ENCODE results near the gene RAB5B. TPM values are rescaled to one million over a fixed set of nuclear protein-coding genes. Genes with fewer than 3 reads are reported as not detected.
"Not testable (repeated sequence)": the region's sequence is repeated elsewhere in the genome, so short reads cannot be mapped to it uniquely, and the experiment has no call there.

The RAB5B gene
- total RNA-seq, 1 donor from 2014 or later = 119 TPM

DNA sequence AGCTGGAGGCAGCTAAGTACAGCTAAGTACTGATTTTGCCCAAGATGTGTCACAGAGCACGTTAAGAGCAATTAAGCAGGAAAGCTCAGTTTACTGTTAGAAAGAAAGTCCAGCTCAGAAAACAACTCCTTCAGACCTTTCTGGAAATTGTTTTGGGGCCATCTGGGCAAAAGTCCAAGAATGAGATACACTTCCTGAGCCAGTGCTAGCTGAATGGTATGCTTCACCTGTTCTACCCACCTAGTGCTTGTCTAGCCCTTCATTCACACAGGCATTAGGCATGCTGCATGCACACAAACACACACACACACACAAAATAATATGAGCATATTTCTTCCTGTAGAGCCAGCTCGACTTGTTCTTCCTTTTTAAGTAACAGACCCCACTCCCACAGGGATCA, 40.3 kb downstream of the RAB5B start:
- peak; percentile 68 for DNase-seq (ENCODE audit: low read depth)

DNA sequence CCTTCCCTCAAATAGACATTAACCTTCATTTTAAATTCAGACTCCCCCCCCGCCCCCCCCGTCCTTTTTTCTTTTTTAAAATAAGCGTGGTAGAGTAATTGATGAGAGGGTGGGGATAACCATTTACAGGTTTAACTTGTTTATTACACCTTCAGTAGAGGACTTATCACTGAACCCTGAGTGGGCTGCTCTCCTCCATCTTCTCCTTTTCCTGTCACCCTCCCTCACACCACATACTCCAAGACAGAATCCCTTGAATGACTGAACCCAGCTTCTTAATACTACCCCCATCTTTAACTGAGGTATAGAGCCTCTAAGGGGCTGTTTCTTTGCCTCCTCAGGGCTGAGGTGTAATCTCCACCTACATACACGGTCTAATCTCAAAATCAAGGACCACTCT, 43.3 kb downstream of the RAB5B start:
- no peak for DNase-seq (ENCODE audit: low read depth)

DNA sequence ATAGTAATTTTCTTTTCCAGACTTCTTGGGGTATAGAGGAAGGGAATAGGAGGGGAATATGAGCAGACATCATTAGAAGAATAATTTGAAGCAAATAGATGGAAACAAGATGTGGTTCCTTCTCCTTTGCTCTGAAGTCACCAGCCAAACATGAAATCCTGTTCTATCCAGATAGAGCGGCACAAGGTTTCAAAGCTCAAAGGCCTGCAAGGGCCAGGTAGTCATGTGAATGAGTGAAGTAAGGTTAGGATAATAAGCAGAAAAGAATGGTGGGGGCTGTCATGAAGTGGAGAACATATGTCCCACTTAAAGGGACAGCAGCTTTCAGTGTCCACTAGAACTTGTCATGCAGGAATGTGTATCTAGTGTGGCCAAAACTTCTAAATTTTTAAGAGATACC, 44.5 kb downstream of the RAB5B start:
- DNase-seq (ENCODE audit: low read depth) = no peak

DNA sequence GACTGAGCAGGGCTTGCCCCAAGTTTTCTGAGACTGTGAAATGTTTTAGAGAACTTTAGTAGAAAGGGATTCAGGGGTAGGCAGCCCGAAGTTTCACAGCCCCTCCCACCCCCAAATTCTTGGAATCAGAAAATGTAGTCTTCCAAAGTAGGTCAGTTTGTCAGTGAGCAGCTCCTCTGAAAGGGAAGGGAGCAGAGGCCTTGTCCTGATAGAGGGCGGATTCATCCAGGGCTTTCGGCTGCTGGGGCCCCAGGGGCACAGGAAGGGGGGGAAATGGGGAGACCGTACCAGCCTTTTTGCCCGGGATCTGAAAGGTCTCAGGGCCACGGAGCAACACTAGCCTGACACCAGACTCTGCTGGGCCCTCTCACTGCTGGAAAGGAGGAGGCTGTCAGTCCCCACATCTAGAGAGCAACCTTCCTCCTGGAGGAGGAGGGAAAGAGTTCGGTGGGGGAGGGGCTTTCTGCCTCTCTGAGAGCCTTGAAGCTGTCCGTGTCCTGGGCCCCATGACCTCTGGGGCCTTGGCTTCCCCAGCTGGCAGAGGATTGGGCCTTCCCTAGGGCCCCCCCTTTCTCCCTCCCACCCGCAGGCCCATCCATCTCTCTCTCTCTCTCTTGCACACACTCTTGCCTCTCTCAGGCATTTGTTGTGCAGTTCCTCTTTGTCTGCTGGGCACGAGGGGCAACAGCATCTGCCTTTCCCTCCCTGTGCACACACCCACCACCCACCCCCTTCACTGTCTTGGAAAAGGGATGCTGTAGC, 46.7 kb downstream of the RAB5B start, which contains the start of gene IKZF4:
Gene IKZF4 (plus strand): TSS at position 621 of the 762 bp plus-strand sequence. CDS start 451 bp downstream, outside the sequence.
- DNase-seq (ENCODE audit: low read depth) = no peak

GRCh38 chr12:56021889-56022497, 48.1 kb downstream of the RAB5B start:
- no peak for DNase-seq (ENCODE audit: low read depth)

DNA sequence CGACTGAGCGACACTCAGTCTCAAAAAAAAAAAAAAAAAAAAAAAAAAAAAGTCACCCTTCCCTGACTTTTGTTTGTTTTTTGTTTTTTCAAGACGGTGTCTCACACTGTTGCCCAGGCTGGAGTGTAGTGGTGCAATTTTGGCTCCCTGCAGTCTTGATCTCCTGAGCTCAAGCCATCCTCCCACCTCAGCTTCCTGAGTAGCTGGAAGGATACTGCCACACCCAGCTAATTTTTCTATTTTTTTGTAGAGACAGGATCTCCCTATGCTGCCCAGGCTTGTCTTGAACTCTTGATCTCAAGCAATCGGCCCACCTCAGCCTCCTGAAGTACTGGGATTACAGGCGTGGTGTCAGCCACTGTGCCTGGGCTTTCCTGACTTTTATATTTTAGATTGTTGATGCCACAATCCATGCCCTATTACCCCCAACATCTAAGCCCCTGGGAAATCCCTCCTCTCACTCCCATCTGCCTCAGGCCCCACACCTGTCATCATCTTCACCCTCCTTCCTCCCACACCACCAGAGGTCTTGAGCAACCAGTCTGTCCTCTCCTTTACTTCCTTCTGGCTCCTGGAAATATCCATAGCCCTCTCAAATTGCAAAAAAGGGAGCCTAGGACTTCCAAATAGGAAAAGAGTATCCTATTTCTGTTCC, 54.8 kb downstream of the RAB5B start:
- DNase-seq (ENCODE audit: low read depth) = no peak

GRCh38 chr12:56029166-56029519, 55.3 kb downstream of the RAB5B start:
- DNase-seq (ENCODE audit: low read depth) = no peak

DNA sequence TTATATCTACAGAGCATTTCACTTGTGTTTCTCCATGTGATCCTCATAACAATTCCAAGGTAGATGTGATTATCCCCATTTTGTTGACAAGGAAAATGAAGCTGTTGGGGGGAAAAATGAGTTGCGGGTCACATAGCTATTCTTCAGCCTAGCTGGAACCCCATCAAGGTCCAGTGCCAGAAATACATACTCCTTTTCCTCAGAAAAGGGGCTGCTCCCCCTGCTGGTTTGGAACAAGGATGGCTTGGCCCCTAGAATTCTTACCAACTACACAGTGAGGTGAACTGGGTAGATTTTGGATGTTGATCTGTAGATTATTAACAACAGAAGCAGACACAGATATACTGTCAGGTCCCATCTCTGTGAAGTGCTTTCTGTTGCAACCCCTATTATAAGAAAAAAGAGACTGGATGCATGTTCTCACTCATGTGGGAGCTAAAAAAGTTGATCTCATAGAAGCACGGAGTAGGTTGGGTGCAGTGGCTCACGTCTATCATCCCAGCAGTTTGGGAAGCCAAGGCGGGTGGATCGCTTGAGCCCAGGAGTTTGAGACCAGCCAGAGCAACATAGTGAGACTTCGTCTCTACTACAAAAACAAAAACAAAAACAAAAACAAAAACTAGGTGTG, 55.9 kb downstream of the RAB5B start:
- peak; percentile 51 for DNase-seq (ENCODE audit: low read depth)

DNA sequence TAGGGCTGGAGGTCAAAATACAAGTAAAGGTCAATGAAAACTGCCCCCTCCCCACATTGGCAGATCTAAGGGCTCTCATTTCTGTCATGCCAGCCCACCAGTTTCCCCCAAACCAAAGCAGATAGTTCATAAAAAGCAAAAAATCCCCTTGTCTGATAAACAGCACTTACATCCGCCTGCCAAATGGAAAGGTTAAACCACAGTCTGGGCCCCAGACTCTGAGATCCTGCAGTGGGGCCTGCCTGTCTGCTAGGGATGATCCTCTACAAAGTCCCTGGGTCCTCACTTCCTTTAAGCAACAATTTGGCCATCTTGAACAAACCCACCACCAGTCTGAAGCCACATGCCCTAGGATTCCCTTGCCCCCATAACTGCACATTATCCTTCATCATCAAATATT, 58.1 kb downstream of the RAB5B start:
- DNase-seq (ENCODE audit: low read depth) = no peak

DNA sequence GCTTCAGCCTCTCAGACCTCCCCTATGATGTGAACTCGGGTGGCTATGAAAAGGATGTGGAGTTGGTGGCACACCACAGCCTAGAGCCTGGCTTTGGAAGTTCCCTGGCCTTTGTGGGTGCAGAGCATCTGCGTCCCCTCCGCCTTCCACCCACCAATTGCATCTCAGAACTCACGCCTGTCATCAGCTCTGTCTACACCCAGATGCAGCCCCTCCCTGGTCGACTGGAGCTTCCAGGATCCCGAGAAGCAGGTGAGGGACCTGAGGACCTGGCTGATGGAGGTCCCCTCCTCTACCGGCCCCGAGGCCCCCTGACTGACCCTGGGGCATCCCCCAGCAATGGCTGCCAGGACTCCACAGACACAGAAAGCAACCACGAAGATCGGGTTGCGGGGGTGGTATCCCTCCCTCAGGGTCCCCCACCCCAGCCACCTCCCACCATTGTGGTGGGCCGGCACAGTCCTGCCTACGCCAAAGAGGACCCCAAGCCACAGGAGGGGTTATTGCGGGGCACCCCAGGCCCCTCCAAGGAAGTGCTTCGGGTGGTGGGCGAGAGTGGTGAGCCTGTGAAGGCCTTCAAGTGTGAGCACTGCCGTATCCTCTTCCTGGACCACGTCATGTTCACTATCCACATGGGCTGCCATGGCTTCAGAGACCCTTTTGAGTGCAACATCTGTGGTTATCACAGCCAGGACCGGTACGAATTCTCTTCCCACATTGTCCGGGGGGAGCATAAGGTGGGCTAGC, 60.9 kb downstream of the RAB5B start:
- no peak for DNase-seq (ENCODE audit: low read depth)

GRCh38 chr12:56037161-56037560, 63.3 kb downstream of the RAB5B start:
- DNase-seq (ENCODE audit: low read depth) = no peak

DNA sequence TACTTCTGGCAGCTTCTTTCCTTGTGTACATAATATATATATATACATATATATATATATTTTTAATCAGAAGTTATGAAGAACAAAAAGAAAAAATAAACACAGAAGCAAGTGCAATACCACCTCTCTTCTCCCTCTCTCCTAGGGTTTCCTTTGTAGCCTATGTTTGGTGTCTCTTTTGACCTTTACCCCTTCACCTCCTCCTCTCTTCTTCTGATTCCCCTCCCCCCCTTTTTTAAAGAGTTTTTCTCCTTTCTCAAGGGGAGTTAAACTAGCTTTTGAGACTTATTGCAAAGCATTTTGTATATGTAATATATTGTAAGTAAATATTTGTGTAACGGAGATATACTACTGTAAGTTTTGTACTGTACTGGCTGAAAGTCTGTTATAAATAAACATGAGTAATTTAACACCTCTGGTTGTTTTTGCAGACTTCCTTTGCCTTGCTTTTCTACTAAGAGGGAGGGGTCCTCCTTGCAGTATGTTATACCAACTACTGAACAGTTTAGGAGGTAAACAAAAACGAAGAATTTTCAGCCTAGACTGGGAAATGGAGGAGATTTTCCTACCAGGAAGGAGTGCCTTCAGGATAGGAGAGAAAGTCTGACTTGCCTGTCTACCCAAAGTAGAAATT, 64.3 kb downstream of the RAB5B start:
- no peak for DNase-seq (ENCODE audit: low read depth)

DNA sequence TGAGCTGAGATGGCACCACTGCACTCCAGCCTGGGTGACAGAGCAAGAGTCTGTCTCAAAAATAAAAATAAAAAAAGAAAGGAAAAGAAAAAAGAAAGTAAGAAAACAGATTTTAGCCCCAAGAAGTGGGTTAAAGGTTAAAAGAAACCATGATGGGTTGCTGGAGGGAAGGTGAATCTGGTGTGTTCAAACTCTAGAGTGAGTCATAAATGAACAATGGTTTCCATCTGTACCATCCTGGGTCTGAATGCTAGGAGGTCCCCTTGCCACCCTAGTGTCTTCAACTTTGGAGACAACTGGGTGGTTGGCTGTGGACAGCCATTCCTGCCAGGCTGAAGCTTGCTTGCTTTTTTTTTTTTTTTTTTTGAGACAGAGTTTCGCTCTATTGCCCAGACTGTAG, 66.3 kb downstream of the RAB5B start:
- no peak for DNase-seq (ENCODE audit: low read depth)

GRCh38 chr12:56040963-56041551, 67.2 kb downstream of the RAB5B start:
- DNase-seq (ENCODE audit: low read depth) = no peak

DNA sequence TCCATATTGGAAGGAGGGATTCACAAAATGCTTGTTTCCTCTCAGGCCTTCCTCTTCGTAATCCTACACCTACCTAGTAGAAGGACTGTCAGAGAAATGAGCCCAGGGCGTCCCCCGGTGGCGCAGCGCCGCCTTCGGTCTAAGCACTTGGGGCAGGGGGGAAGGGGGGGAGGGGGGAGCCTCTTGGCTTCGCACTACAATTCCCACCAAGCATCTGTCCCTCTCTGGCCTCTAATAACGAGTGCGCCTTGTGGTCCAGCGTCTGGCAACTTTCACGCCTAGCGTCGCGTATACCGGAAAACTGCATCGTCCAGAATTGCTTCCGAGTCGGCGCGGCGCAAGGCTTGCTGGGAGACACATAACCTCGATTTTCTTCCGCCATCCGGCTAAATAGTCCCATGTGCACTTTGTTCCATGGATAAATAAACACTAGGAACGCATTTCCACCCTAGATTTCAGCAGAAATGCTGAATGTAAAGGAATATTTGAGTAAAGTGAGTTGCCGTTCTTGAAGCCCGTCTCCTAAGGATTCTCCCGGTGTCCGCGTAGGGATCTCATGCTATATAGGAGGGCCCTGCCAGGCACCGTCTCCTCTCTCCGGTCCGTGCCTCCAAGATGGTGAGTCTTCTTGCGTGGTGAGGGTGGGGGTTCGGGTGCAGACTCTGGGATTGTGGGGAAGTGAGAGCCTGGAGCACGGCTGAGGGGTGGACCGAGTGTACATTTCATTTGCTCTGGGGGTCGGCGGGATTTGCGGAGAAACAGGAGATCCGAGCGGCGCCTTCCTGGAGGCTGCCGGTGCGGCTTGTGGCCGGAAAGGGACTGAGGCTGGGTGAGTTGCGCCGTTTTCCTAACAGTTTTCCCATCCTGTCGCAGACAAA, 67.9 kb downstream of the RAB5B start, which contains the start of gene RPS26:
Gene RPS26 (plus strand): TSS at position 367 of the 878 bp plus-strand sequence. CDS start 249 bp downstream, at position 616.
- DNase-seq (ENCODE audit: low read depth) = peak; percentile 98

DNA sequence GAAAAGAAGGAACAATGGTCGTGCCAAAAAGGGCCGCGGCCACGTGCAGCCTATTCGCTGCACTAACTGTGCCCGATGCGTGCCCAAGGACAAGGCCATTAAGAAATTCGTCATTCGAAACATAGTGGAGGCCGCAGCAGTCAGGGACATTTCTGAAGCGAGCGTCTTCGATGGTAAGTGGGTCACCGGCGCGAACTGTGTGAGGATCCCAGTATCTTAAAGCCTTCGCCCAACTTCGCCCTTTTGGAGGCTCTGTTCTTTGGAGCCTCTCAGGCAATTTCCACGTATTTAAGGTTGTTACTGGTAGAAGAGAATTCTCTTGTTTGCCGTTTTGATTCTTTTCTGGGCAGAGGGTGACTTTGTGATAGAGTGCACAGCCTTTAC, 68.5 kb downstream of the RAB5B start:
- DNase-seq (ENCODE audit: low read depth) = not testable (repeated sequence)

GRCh38 chr12:56042843-56043242, 69.0 kb downstream of the RAB5B start:
- no peak for DNase-seq (ENCODE audit: low read depth)
